Heart left ventricle (tissue), 16 donors: ENCODE measurements around the gene ALG13. TPM values are rescaled to one million over a fixed set of nuclear protein-coding genes. Genes with fewer than 3 reads are reported as not detected.

ENCODE experiments used
- ATAC-seq, 4 donors: fragments of 200-7000 bp; cut with Tn5 transposase; one replicate each; pipeline ENCODE4 v1.9.1; 2020 to 2022; ENCODE audit warnings: moderate library complexity in 4 of 4, mild to moderate bottlenecking in 3 of 4, moderate number of reproducible peaks in 1 of 4
- DNase-seq, 5 donors: peaks; one replicate each; pipeline ENCODE4 v3.0.0-alpha.2; 2020
- H3K27ac ChIP-seq, 12 donors: fragments of 200-600 bp; sonication (generic) in 4 of 12; one replicate each; pipeline versions ENCODE4 v1.5.0 to v1.8.0; 2016 to 2022; ENCODE audit warnings: mild to moderate bottlenecking in 2 of 12
- H3K27me3 ChIP-seq, 9 donors: fragments of 200-600 bp; sonication (generic) in 2 of 9; one replicate each; pipeline versions ENCODE4 v1.5.1 to v1.8.0; 2016 to 2022; ENCODE audit warnings: mild to moderate bottlenecking in 3 of 9
- H3K36me3 ChIP-seq, 9 donors: fragments of 200-600 bp; sonication (generic) in 2 of 9; one replicate each; pipeline versions ENCODE4 v1.5.0 to v1.8.0; 2018 to 2022; ENCODE audit warnings: mild to moderate bottlenecking in 2 of 9
- H3K4me1 ChIP-seq, 12 donors: fragments of 200-600 bp; sonication (generic) in 4 of 12; one replicate each; pipeline versions ENCODE4 v1.5.0 to v1.8.0; 2016 to 2022; ENCODE audit warnings: mild to moderate bottlenecking in 3 of 12
- H3K4me3 ChIP-seq, 12 donors: fragments of 200-600 bp; sonication (generic) in 4 of 12; one replicate each; pipeline versions ENCODE4 v1.5.0 to v1.8.0; 2017 to 2022; ENCODE audit warnings: mild to moderate bottlenecking in 9 of 12, moderate library complexity in 4 of 12
- H3K9me3 ChIP-seq, 12 donors: fragments of 200-600 bp; sonication (generic) in 4 of 12; one replicate each; pipeline versions ENCODE4 v1.5.0 to v1.8.0; 2016 to 2022; ENCODE audit warnings: mild to moderate bottlenecking in 1 of 12
- CTCF ChIP-seq, 12 donors: fragments of 200-600 bp; sonication (generic) in 4 of 12; IDR thresholded peaks; one replicate each; pipeline versions ENCODE4 v1.5.0 to v1.8.0; 2018 to 2022; ENCODE audit warnings: antibody characterized with exemption in 12 of 12, mild to moderate bottlenecking in 5 of 12
- POLR2A ChIP-seq, 2 donors: fragments of 450-650 bp; IDR thresholded peaks; one replicate each; pipeline ENCODE4 v1.6.1; 2017; ENCODE audit warnings: antibody characterized with exemption in 2 of 2, mild to moderate bottlenecking in 2 of 2, moderate library complexity in 2 of 2
- WGBS, 4 donors: extraction: QIAGEN DNeasy Blood & Tissue Kit in 2 of 4; methylation state at CpG; one replicate each; pipeline versions ENCODE4 v1.1.5 to v1.1.7; 2013 to 2018; 5-methylcytosine and 5-hydroxymethylcytosine counted together
- intact Hi-C, 10 donors: fragments of 100-400 bp; cut with DNase I; formaldehyde crosslinking; loops; one replicate each; pipeline versions ENCODE4 v1.11.1 to v1.14.2; 2022
- polyA plus RNA-seq, 2 donors: library from polyadenylated mRNA; stranded (reverse); fragments of 200-250 nt; gene quantifications; one replicate each; pipeline ENCODE4 v1.2.3, GENCODE V29; 2013
- total RNA-seq, 9 donors: library from RNA; depleted of rRNA in 2 of 9; stranded (reverse); fragments of >200 nt in 2 of 9; fragmentation: NEBNext Ultra II Directional in 3 of 9; extraction: Animal tissue kit (Norgen Biotek cat#: 25700) in 3 of 9; gene quantifications; one replicate each; pipeline versions ENCODE4 v1.1.0 to v1.2.4, GENCODE V29; 2016 to 2023
- donor health status: ischemic (EF 13 %, LVEDD 7.1; RV severe dilation, severe dysfunction).
- donor health status: healthy with polysubstance abuse.
- donor health status: DM: no; HTN: yes; CAD: no.
- donor health status: DM: no; HTN: no; CAD: no.
- donor health status: ischemic (EF 25% LVEDD 6.9; RV normal size, moderate dysfunction).
- donor health status: ischemic (EF 25% LVEDD 5.7; RV mildly dilated, moderate dysfunction).
- donor health status: healthy.
- donor health status: DM: yes; HTN: yes; CAD: no.
- donor health status: ischemic (EF 35%, LVEDD 5.7; RV mildly dilated, moderate dysfunction).
- donor health status: nonischemic (EF 11% LVEDD 7.7; RV severe dilation, severe dysfunction).
- donor health status: DM: yes; HTN: yes; CAD: no.
- donor health status: PGD.
- donor health status: ischemic (EF 29% LVEDD 5.4; RV normal size, mild dysfunction).
- donor health status: nonischemic (EF 23%, LVEDD 6.1; RV moderate dilation, normal function).

ALG13 gene
- total and polyA plus RNA-seq, 11 donors = 11.7 to 39.7 (median 25.2) TPM

- intact Hi-C loops = no loop called here
- no peaks in the 10 kb centered on the region for H3K36me3 ChIP-seq
- peak in 2 of 5 donors; percentile 21 to 23 for DNase-seq
- WGBS, 4 donors = 40 to 73% (median 58%) methylated on average over 7 of the region's 7 CpGs
- no peak overlapping the region for H3K4me3 ChIP-seq
- H3K27me3 ChIP-seq = peaks cover 0 to 13% (median 0%) of the 10 kb centered on the region in 9 donors
- no peaks in the 10 kb centered on the region for H3K9me3 ChIP-seq
- TF ChIP-seq CTCF (IDR thresholded peaks at IDR 0.05) = no peak
- TF ChIP-seq POLR2A (IDR thresholded peaks at IDR 0.05) = no peak
- peak overlapping the region in 5 of 12 donors; percentile 34 to 64 (median 48) for H3K27ac ChIP-seq
- H3K4me1 ChIP-seq = no peaks in the 10 kb centered on the region
- ATAC-seq = peak in 1 of 4 donors; percentile 85
Observed at GRCh38 chrX:111671668-111672067, 9.3 kb upstream of the ALG13 start.

- H3K36me3 ChIP-seq = peaks cover 0 to 97% (median 79%) of the 10 kb centered on the region in 9 donors
- 91 to 100% (median 97%) methylated on average over 2 of the region's 2 CpGs for WGBS, 4 donors
- H3K27ac ChIP-seq = no peak overlapping the region
- no peak for DNase-seq
- H3K9me3 ChIP-seq = no peaks in the 10 kb centered on the region
- peaks cover 0 to 11% (median under 1%) of the 10 kb centered on the region in 12 donors for H3K4me1 ChIP-seq
- ATAC-seq = no peak
- no peak overlapping the region for H3K4me3 ChIP-seq
- intact Hi-C loops = no loop called here
- TF ChIP-seq CTCF (IDR thresholded peaks at IDR 0.05) (no peak), POLR2A (IDR thresholded peaks at IDR 0.05) (no peak)
- no peaks in the 10 kb centered on the region for H3K27me3 ChIP-seq
Observed at GRCh38 chrX:111687305-111687704, 6.3 kb downstream of the ALG13 start.

- DNase-seq = no peak
- WGBS, 4 donors = 77 to 95% (median 88%) methylated on average over 7 of the region's 7 CpGs
- peaks cover 0 to 6% (median 0%) of the 10 kb centered on the region in 9 donors for H3K27me3 ChIP-seq
- no peak for ATAC-seq
- peaks cover 0 to 33% (median 13%) of the 10 kb centered on the region in 9 donors for H3K36me3 ChIP-seq
- H3K4me1 ChIP-seq = no peaks in the 10 kb centered on the region
- no peak overlapping the region for H3K27ac ChIP-seq
- no peaks in the 10 kb centered on the region for H3K9me3 ChIP-seq
- no peak overlapping the region for H3K4me3 ChIP-seq
- no peak for TF ChIP-seq POLR2A (IDR thresholded peaks at IDR 0.05)
- TF ChIP-seq CTCF (IDR thresholded peaks at IDR 0.05) = no peak
- intact Hi-C loops = no loop called here
Observed at GRCh38 chrX:111695297-111695880, 14.4 kb downstream of the ALG13 start.

GRCh38 chrX:111719426-111720210 lies 38.6 kb downstream of the ALG13 start:
- peaks cover 0 to 61% (median 17%) of the 10 kb centered on the region in 9 donors for H3K36me3 ChIP-seq
- TF ChIP-seq CTCF (IDR thresholded peaks at IDR 0.05) (peak in 8 of 12 donors; percentile 10 to 33 (median 20)), POLR2A (IDR thresholded peaks at IDR 0.05) (no peak)

More at GRCh38 chrX:111719426-111720210, 38.6 kb downstream of the ALG13 start:
- intact Hi-C loops = no loop called here
- DNase-seq = no peak
- no peak overlapping the region for H3K27ac ChIP-seq
- H3K4me3 ChIP-seq = no peak overlapping the region
- H3K9me3 ChIP-seq = no peaks in the 10 kb centered on the region
- 52 to 69% (median 64%) methylated on average over 5 of the region's 5 CpGs for WGBS, 4 donors
- H3K27me3 ChIP-seq = no peaks in the 10 kb centered on the region
- H3K4me1 ChIP-seq = no peaks in the 10 kb centered on the region
- ATAC-seq = no peak
